Measurements from ENCODE around the gene SGPP1. TPM values are rescaled to one million over a fixed set of nuclear protein-coding genes. Genes with fewer than 3 reads are reported as not detected.
"Not testable (repeated sequence)": the region's sequence is repeated elsewhere in the genome, so short reads cannot be mapped to it uniquely, and the experiment has no call there.

The SGPP1 gene
- total and polyA plus RNA-seq, 4 experiments from 2014 or later, result 12.2 to 15.2 (median 12.5) TPM

GRCh38 chr14:63713058-63713457, 14.8 kb downstream of the SGPP1 start:
- H3K27me3 Mint-ChIP-seq, result no peaks in the 10 kb centered on the region
- H3K36me3 Mint-ChIP-seq, result peaks cover 19 to 21% of the 10 kb centered on the region in 2 donors
- H3K4me1 Mint-ChIP-seq, result peaks cover 23 to 33% (median 24%) of the 10 kb centered on the region in 4 donors
- peak overlapping the region in 6 of 7 donors; percentile 1 to 83 (median 58) for H3K27ac Mint-ChIP-seq
- no peak overlapping the region for H3K4me3 ChIP-seq (ENCODE audit: low read length in 2 of 2)
- H3K36me3 ChIP-seq (ENCODE audit: insufficient read depth, low read length), result no peaks in the 10 kb centered on the region
- H3K4me1 ChIP-seq (ENCODE audit: insufficient read depth, low read length), result peaks cover 24% of the 10 kb centered on the region
- intact Hi-C loops (cut with micrococcal nuclease), result no loop called here
- DNase-seq, result no peak
- H3K9me3 ChIP-seq (ENCODE audit: control insufficient read depth in 1 of 2, low read length in 2 of 2), result peaks cover 0 to 4% of the 10 kb centered on the region in 2 donors
- H3K9me3 Mint-ChIP-seq, result peaks cover 0 to 20% (median 11%) of the 10 kb centered on the region in 8 donors
- POLR2A ChIA-PET (ENCODE audit: partially characterized antibody), result interaction anchor here (0.8 to 1.2 kb wide), 3 partner anchors 12 to 71 kb away, joined by 3 read pairs; partner anchors contain the start of gene WDR89
- CTCF ChIA-PET (ENCODE audit: partially characterized antibody), result interaction anchor here (1.0 to 1.2 kb wide), 2 partner anchors 19 to 57 kb away, joined by 3 to 4 read pairs; no protein-coding TSS in a partner anchor
- peak overlapping the region; percentile 0 to 84 (median 63) for H3K4me3 Mint-ChIP-seq
- H3K27ac ChIP-seq (ENCODE audit: low read depth, low read length), result no peak overlapping the region
- no peaks in the 10 kb centered on the region for H3K27me3 ChIP-seq (ENCODE audit: insufficient read depth, low read length)

DNA sequence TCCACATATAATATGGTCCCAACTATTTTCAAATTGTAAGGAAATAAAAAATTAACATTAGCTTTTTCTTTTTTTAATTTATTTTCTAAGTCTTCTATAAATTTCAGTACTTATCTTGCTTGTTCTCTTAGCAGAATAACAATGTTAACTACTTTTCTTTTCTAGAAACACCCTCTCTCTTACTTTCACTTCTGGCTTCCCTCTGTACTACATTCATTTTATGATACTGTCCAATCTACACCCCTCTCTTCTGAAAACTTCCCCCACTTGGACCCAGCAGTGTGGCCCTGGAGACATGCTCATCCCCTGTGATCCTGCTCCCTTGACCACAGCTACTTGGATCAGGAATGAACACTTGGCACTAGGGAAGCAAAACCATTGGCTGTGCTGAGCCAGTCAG, 15.7 kb downstream of the SGPP1 start:
- Histone ChIP-seq H3K27ac (ENCODE audit: low read depth, low read length) (no peak overlapping the region), H3K4me1 (ENCODE audit: insufficient read depth, low read length) (peaks cover 24% of the 10 kb centered on the region), H3K4me3 (ENCODE audit: low read length in 2 of 2) (no peak overlapping the region), H3K36me3 (ENCODE audit: insufficient read depth, low read length) (no peaks in the 10 kb centered on the region), H3K27me3 (ENCODE audit: insufficient read depth, low read length) (no peaks in the 10 kb centered on the region), H3K9me3 (ENCODE audit: control insufficient read depth in 1 of 2, low read length in 2 of 2) (no peaks in the 10 kb centered on the region)
- ChIA-PET CTCF (ENCODE audit: partially characterized antibody) (interaction anchor here (0.6 to 2.4 kb wide), 5 partner anchors 16 to 81 kb away, joined by 3 to 12 read pairs (median 3); no protein-coding TSS in a partner anchor), POLR2A (ENCODE audit: partially characterized antibody) (interaction anchor here (0.7 to 1.2 kb wide), 3 partner anchors 13 to 70 kb away, joined by 3 to 4 read pairs (median 3); partner anchors contain the start of gene WDR89)
- H3K9me3 Mint-ChIP-seq, result peaks cover 0 to 11% (median 6%) of the 10 kb centered on the region in 8 donors
- peaks cover 15 to 20% of the 10 kb centered on the region in 2 donors for H3K36me3 Mint-ChIP-seq
- no peak for DNase-seq
- peaks cover 23 to 34% (median 28%) of the 10 kb centered on the region in 4 donors for H3K4me1 Mint-ChIP-seq
- H3K27ac Mint-ChIP-seq, result peak overlapping the region in 5 of 7 donors; percentile 2 to 43 (median 34)
- H3K4me3 Mint-ChIP-seq, result peak overlapping the region in 6 of 8 donors; percentile 7 to 83 (median 74)
- H3K27me3 Mint-ChIP-seq, result no peaks in the 10 kb centered on the region
- intact Hi-C loops (cut with micrococcal nuclease), result no loop called here

GRCh38 chr14:63710497-63710896, 17.4 kb downstream of the SGPP1 start:
- H3K27me3 Mint-ChIP-seq, result no peaks in the 10 kb centered on the region
- H3K4me1 Mint-ChIP-seq, result peaks cover 27 to 34% (median 31%) of the 10 kb centered on the region in 4 donors
- no peak for DNase-seq
- Histone ChIP-seq H3K36me3 (ENCODE audit: insufficient read depth, low read length) (no peaks in the 10 kb centered on the region), H3K9me3 (ENCODE audit: control insufficient read depth in 1 of 2, low read length in 2 of 2) (no peaks in the 10 kb centered on the region), H3K27me3 (ENCODE audit: insufficient read depth, low read length) (no peaks in the 10 kb centered on the region), H3K4me1 (ENCODE audit: insufficient read depth, low read length) (peaks cover 24% of the 10 kb centered on the region), H3K4me3 (ENCODE audit: low read length in 2 of 2) (no peak overlapping the region), H3K27ac (ENCODE audit: low read depth, low read length) (no peak overlapping the region)
- peaks cover 0 to 3% (median 0%) of the 10 kb centered on the region in 8 donors for H3K9me3 Mint-ChIP-seq
- ChIA-PET CTCF (ENCODE audit: partially characterized antibody) (interaction anchor here (0.6 to 2.4 kb wide), 4 partner anchors 12 to 364 kb away, joined by 3 to 12 read pairs (median 4); no protein-coding TSS in a partner anchor), POLR2A (ENCODE audit: partially characterized antibody) (interaction anchor here (0.9 to 1.1 kb wide), 2 partner anchors 9 to 61 kb away, joined by 3 read pairs; no protein-coding TSS in a partner anchor)
- H3K36me3 Mint-ChIP-seq, result peaks cover 8 to 13% of the 10 kb centered on the region in 2 donors
- peak overlapping the region in 2 of 8 donors; percentile 50 to 57 for H3K4me3 Mint-ChIP-seq
- no peak overlapping the region for H3K27ac Mint-ChIP-seq
- intact Hi-C loops (cut with micrococcal nuclease), result no loop called here

DNA sequence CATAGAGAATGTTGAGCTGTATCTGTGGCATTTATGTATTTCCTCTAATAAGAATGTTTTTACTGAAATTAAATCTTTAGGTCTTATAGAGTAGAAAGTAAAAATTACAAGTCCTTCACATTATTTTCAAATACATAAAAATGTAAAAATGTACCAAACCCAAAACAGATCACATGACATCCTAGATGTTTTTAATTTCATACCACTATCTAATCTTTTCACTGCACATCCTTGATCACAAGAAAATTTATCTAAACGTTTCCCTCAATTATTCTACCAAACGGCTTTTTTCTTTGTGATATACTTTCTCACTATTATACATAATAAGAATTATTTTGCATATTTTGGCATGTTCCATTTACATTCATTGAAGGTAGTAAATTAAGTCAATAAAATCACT, 18.3 kb downstream of the SGPP1 start:
- H3K27me3 Mint-ChIP-seq, result no peaks in the 10 kb centered on the region
- intact Hi-C loops (cut with micrococcal nuclease), result no loop called here
- Histone ChIP-seq H3K27me3 (ENCODE audit: insufficient read depth, low read length) (no peaks in the 10 kb centered on the region), H3K4me3 (ENCODE audit: low read length in 2 of 2) (no peak overlapping the region), H3K4me1 (ENCODE audit: insufficient read depth, low read length) (peaks cover 24% of the 10 kb centered on the region), H3K9me3 (ENCODE audit: control insufficient read depth in 1 of 2, low read length in 2 of 2) (no peaks in the 10 kb centered on the region), H3K27ac (ENCODE audit: low read depth, low read length) (no peak overlapping the region), H3K36me3 (ENCODE audit: insufficient read depth, low read length) (no peaks in the 10 kb centered on the region)
- H3K27ac Mint-ChIP-seq, result no peak overlapping the region
- no peak for DNase-seq
- H3K36me3 Mint-ChIP-seq, result peaks cover 5 to 10% of the 10 kb centered on the region in 2 donors
- H3K4me3 Mint-ChIP-seq, result no peak overlapping the region
- peaks cover 29 to 36% (median 33%) of the 10 kb centered on the region in 4 donors for H3K4me1 Mint-ChIP-seq
- ChIA-PET POLR2A (ENCODE audit: partially characterized antibody) (interaction anchor here (0.6 kb wide), 1 partner anchor 14 kb away, joined by 5 read pairs; no protein-coding TSS in a partner anchor), CTCF (ENCODE audit: partially characterized antibody) (no interaction called here)
- H3K9me3 Mint-ChIP-seq, result no peaks in the 10 kb centered on the region

- peaks cover 17 to 22% (median 18%) of the 10 kb centered on the region in 4 donors for H3K4me1 Mint-ChIP-seq
- intact Hi-C loops (cut with micrococcal nuclease), result no loop called here
- DNase-seq, result no peak
- H3K27ac Mint-ChIP-seq, result no peak overlapping the region
- ChIA-PET POLR2A (ENCODE audit: partially characterized antibody) (interaction anchor here (0.6 to 1.0 kb wide), 2 partner anchors 20 to 186 kb away, joined by 3 to 4 read pairs; no protein-coding TSS in a partner anchor), CTCF (ENCODE audit: partially characterized antibody) (interaction anchor here (1.5 kb wide), 1 partner anchor 14 kb away, joined by 3 read pairs; no protein-coding TSS in a partner anchor)
- H3K36me3 Mint-ChIP-seq, result peaks cover 1 to 9% of the 10 kb centered on the region in 2 donors
- peaks cover 13% of the 10 kb centered on the region for H3K4me1 ChIP-seq (ENCODE audit: insufficient read depth, low read length)
- no peaks in the 10 kb centered on the region for H3K9me3 Mint-ChIP-seq
- H3K36me3 ChIP-seq (ENCODE audit: insufficient read depth, low read length), result no peaks in the 10 kb centered on the region
- H3K4me3 ChIP-seq (ENCODE audit: low read length in 2 of 2), result no peak overlapping the region
- H3K27me3 Mint-ChIP-seq, result no peaks in the 10 kb centered on the region
- H3K27me3 ChIP-seq (ENCODE audit: insufficient read depth, low read length), result no peaks in the 10 kb centered on the region
- H3K27ac ChIP-seq (ENCODE audit: low read depth, low read length), result no peak overlapping the region
- no peak overlapping the region for H3K4me3 Mint-ChIP-seq
- H3K9me3 ChIP-seq (ENCODE audit: control insufficient read depth in 1 of 2, low read length in 2 of 2), result no peaks in the 10 kb centered on the region
Measured at GRCh38 chr14:63707216-63707615, 20.6 kb downstream of the SGPP1 start.

GRCh38 chr14:63705561-63706070, 22.2 kb downstream of the SGPP1 start:
- no peak overlapping the region for H3K4me3 ChIP-seq (ENCODE audit: low read length in 2 of 2)
- H3K9me3 ChIP-seq (ENCODE audit: control insufficient read depth in 1 of 2, low read length in 2 of 2), result no peaks in the 10 kb centered on the region
- intact Hi-C loops (cut with micrococcal nuclease), result no loop called here
- Mint-ChIP-seq H3K4me3 (no peak overlapping the region), H3K27ac (peak overlapping the region in 2 of 7 donors; percentile 14 to 85), H3K36me3 (peaks cover 4 to 16% of the 10 kb centered on the region in 2 donors), H3K27me3 (no peaks in the 10 kb centered on the region), H3K9me3 (peaks cover 0 to 2% (median 0%) of the 10 kb centered on the region in 8 donors), H3K4me1 (peaks cover 22 to 27% (median 24%) of the 10 kb centered on the region in 4 donors)
- H3K36me3 ChIP-seq (ENCODE audit: insufficient read depth, low read length), result no peaks in the 10 kb centered on the region
- no peak for DNase-seq
- POLR2A ChIA-PET (ENCODE audit: partially characterized antibody), result no interaction called here
- CTCF ChIA-PET (ENCODE audit: partially characterized antibody), result no interaction called here
- no peaks in the 10 kb centered on the region for H3K27me3 ChIP-seq (ENCODE audit: insufficient read depth, low read length)
- no peak overlapping the region for H3K27ac ChIP-seq (ENCODE audit: low read depth, low read length)
- peaks cover 14% of the 10 kb centered on the region for H3K4me1 ChIP-seq (ENCODE audit: insufficient read depth, low read length)

- DNase-seq; H3K27me3 ChIP-seq (ENCODE audit: insufficient read depth, low read length); H3K9me3 Mint-ChIP-seq; H3K4me3 ChIP-seq (ENCODE audit: low read length in 2 of 2); POLR2A ChIA-PET (ENCODE audit: partially characterized antibody); H3K4me3 Mint-ChIP-seq; H3K9me3 ChIP-seq (ENCODE audit: control insufficient read depth in 1 of 2, low read length in 2 of 2); H3K36me3 ChIP-seq (ENCODE audit: insufficient read depth, low read length); H3K27ac ChIP-seq (ENCODE audit: low read depth, low read length); intact Hi-C loops (cut with micrococcal nuclease); CTCF ChIA-PET (ENCODE audit: partially characterized antibody); H3K27ac Mint-ChIP-seq; H3K27me3 Mint-ChIP-seq: not testable (repeated sequence)
- Mint-ChIP-seq H3K36me3 (peaks cover 4 to 21% of the 10 kb centered on the region in 2 donors), H3K4me1 (peaks cover 24 to 35% (median 28%) of the 10 kb centered on the region in 4 donors)
- H3K4me1 ChIP-seq (ENCODE audit: insufficient read depth, low read length), result peaks cover 17% of the 10 kb centered on the region
Measured at GRCh38 chr14:63702530-63702929, 25.3 kb downstream of the SGPP1 start.
